H1 (cell line): ENCODE data around the gene ZBTB40. TPM values are rescaled to one million over a fixed set of nuclear protein-coding genes. Genes with fewer than 3 reads are reported as not detected.

Experiments
- CTCF ChIA-PET: fragments of 300-600 bp; sonication (Branson Sonifier 250); formaldehyde crosslinking; loops from one replicate; lab custom pipeline; 2021; ENCODE audit not compliant: partially characterized antibody; lab: Charles Lee
- POLR2A ChIA-PET: fragments of 300-600 bp; sonication (Branson Sonifier 250); formaldehyde crosslinking; loops from one replicate; lab custom pipeline; 2021; ENCODE audit warnings: inconsistent platforms; ENCODE audit not compliant: partially characterized antibody; lab: Charles Lee
- DNase-seq, 2 experiments: peaks; one replicate each; pipeline versions ENCODE4 v3.0.0 to v3.0.0-alpha.2; 2010 to 2022; ENCODE audit warnings: low spot score in 2 of 2, low read depth in 1 of 2, mixed read lengths in 1 of 2
- FAIRE-seq: peaks from 2 replicates; lab custom pipeline; 2011; peaks lifted over from hg19 to GRCh38; lab: Jason Lieb, UNC
- H2AFZ ChIP-seq: 2 replicates; pipeline ENCODE4 v1.8.1; 2012; ENCODE audit warnings: low read length, inconsistent platforms
- H2AK5ac ChIP-seq: 2 replicates; pipeline ENCODE4 v1.6.1; 2013; ENCODE audit warnings: low read depth, low read length
- H2BK120ac ChIP-seq: replicated peaks from 2 replicates; pipeline ENCODE3; 2013; ENCODE audit warnings: low read depth, low read length, inconsistent platforms
- H2BK12ac ChIP-seq: 2 replicates; pipeline ENCODE4 v1.6.1; 2013; ENCODE audit warnings: low read depth, low read length
- H2BK15ac ChIP-seq: 2 replicates; pipeline ENCODE4 v1.6.1; 2013; ENCODE audit warnings: low read length
- H2BK20ac ChIP-seq: 2 replicates; pipeline ENCODE4 v1.6.1; 2013; ENCODE audit warnings: low read length
- H2BK5ac ChIP-seq: 2 replicates; pipeline ENCODE4 v1.6.1; 2013; ENCODE audit warnings: low read depth, low read length
- H3K14ac ChIP-seq: 2 replicates; pipeline ENCODE4 v1.6.1; 2013; ENCODE audit warnings: inconsistent platforms; ENCODE audit not compliant: insufficient read length
- H3K18ac ChIP-seq: 2 replicates; pipeline ENCODE4 v1.6.1; 2013; ENCODE audit warnings: low read length; ENCODE audit errors: extremely low read depth
- H3K23ac ChIP-seq: 2 replicates; pipeline ENCODE4 v1.6.1; 2013; ENCODE audit warnings: inconsistent platforms; ENCODE audit not compliant: insufficient read length
- H3K23me2 ChIP-seq: 2 replicates; pipeline ENCODE4 v1.6.1; 2013; ENCODE audit warnings: low read depth, low read length
- H3K27ac ChIP-seq: 2 replicates; pipeline ENCODE4 v1.6.1; 2011; ENCODE audit warnings: low read depth, low read length, inconsistent platforms
- H3K27me3 ChIP-seq, 4 experiments: replicated peaks in 1 of 4; 1 replicate in 1 of 4; 2 replicates in 3 of 4; pipeline versions ENCODE4 v1.6.1 to v1.8.1; 2011 to 2013; ENCODE audit warnings: low read length in 3 of 4, mild to moderate bottlenecking in 3 of 4, inconsistent platforms in 2 of 4, mixed read lengths in 2 of 4, moderate library complexity in 1 of 4; ENCODE audit not compliant: control insufficient read depth in 3 of 4, insufficient read depth in 3 of 4; ENCODE audit errors: extremely low read depth in 1 of 4
- H3K36me3 ChIP-seq, 4 experiments: 2 replicates each; pipeline versions ENCODE4 v1.6.1 to v1.8.1; 2011 to 2013; ENCODE audit warnings: mild to moderate bottlenecking in 4 of 4, low read length in 3 of 4, moderate library complexity in 2 of 4, control low read depth in 1 of 4, inconsistent platforms in 1 of 4; ENCODE audit not compliant: insufficient read depth in 4 of 4, control insufficient read depth in 2 of 4
- H3K4ac ChIP-seq: replicated peaks from 2 replicates; pipeline ENCODE3; 2013; ENCODE audit warnings: low read length, low read depth, mixed read lengths, inconsistent platforms; ENCODE audit not compliant: insufficient read length
- H3K4me1 ChIP-seq, 4 experiments: replicated peaks in 1 of 4; 1 replicate in 1 of 4; 2 replicates in 3 of 4; pipeline versions ENCODE4 v1.6.1 to v1.8.1; 2011 to 2013; ENCODE audit warnings: low read length in 3 of 4, inconsistent platforms in 2 of 4, mixed read lengths in 1 of 4; ENCODE audit not compliant: insufficient read depth in 4 of 4, control insufficient read depth in 3 of 4
- H3K4me2 ChIP-seq, 2 experiments: 2 replicates each; pipeline versions ENCODE4 v1.6.1 to v1.8.1; 2011 to 2013; ENCODE audit warnings: low read depth in 2 of 2, low read length in 2 of 2, control low read depth in 1 of 2, inconsistent platforms in 1 of 2, mild to moderate bottlenecking in 1 of 2; ENCODE audit not compliant: insufficient read depth in 1 of 2
- H3K4me3 ChIP-seq, 4 experiments: fragments of 200-600, 300-600 bp in 1 of 4; sonication (generic), shearing (Covaris generic), sonication (Bioruptor Twin) in 1 of 4; 2 replicates each; pipeline versions ENCODE4 v1.5.1 to v1.8.1; 2011 to 2016; ENCODE audit warnings: low read length in 4 of 4, low read depth in 3 of 4, control low read depth in 2 of 4, inconsistent platforms in 2 of 4, mild to moderate bottlenecking in 2 of 4, mixed read lengths in 1 of 4, moderate library complexity in 1 of 4; ENCODE audit not compliant: insufficient read depth in 2 of 4; ENCODE audit errors: extremely low read depth in 1 of 4
- H3K56ac ChIP-seq: replicated peaks from 2 replicates; pipeline ENCODE3; 2013; ENCODE audit warnings: low read depth, mild to moderate bottlenecking, mixed read lengths, low read length, inconsistent platforms; ENCODE audit not compliant: insufficient read length
- H3K79me1 ChIP-seq: 2 replicates; pipeline ENCODE4 v1.6.1; 2013; ENCODE audit warnings: low read depth, low read length, control low read depth
- H3K79me2 ChIP-seq, 2 experiments: 2 replicates each; pipeline versions ENCODE4 v1.6.1 to v1.8.1; 2012 to 2013; ENCODE audit warnings: low read length in 2 of 2, mild to moderate bottlenecking in 2 of 2, inconsistent platforms in 1 of 2; ENCODE audit not compliant: insufficient read depth in 2 of 2, control insufficient read depth in 1 of 2
- H3K9ac ChIP-seq, 4 experiments: replicated peaks in 1 of 4; 1 replicate in 1 of 4; 2 replicates in 3 of 4; pipeline versions ENCODE4 v1.6.1 to v1.8.1; 2011 to 2013; ENCODE audit warnings: low read depth in 3 of 4, low read length in 3 of 4, control low read depth in 2 of 4, mild to moderate bottlenecking in 2 of 4, moderate library complexity in 2 of 4, inconsistent platforms in 1 of 4; ENCODE audit errors: extremely low read depth in 1 of 4
- H3K9me3 ChIP-seq, 2 experiments: 2 replicates each; pipeline versions ENCODE4 v1.6.1 to v1.8.1; 2012 to 2013; ENCODE audit warnings: mild to moderate bottlenecking in 2 of 2, moderate library complexity in 2 of 2, control low read depth in 1 of 2, inconsistent platforms in 1 of 2, low read depth in 1 of 2, low read length in 1 of 2, mixed read lengths in 1 of 2; ENCODE audit not compliant: insufficient read depth in 2 of 2
- H4K20me1 ChIP-seq, 2 experiments: replicated peaks in 1 of 2; 2 replicates each; pipeline versions ENCODE3 to v1.8.1; 2011 to 2013; ENCODE audit warnings: inconsistent platforms in 2 of 2, low read length in 2 of 2, mild to moderate bottlenecking in 1 of 2; ENCODE audit not compliant: insufficient read depth in 2 of 2, control insufficient read depth in 1 of 2
- H4K5ac ChIP-seq: 2 replicates; pipeline ENCODE4 v1.6.1; 2013; ENCODE audit warnings: low read length, low read depth, mixed read lengths, inconsistent platforms; ENCODE audit not compliant: insufficient read length
- H4K8ac ChIP-seq: 2 replicates; pipeline ENCODE4 v1.8.0; 2013; ENCODE audit warnings: mild to moderate bottlenecking, moderate library complexity, low read length, inconsistent platforms; ENCODE audit not compliant: insufficient read depth; ENCODE audit errors: extremely low read depth
- H4K91ac ChIP-seq: replicated peaks from 2 replicates; pipeline ENCODE3; 2013; ENCODE audit warnings: low read length, mixed read lengths, inconsistent platforms; ENCODE audit not compliant: insufficient read length
- EGR1 ChIP-seq: IDR thresholded peaks from 2 replicates; pipeline ENCODE4 v1.6.1; 2011; ENCODE audit warnings: low read depth, low read length, borderline replicate concordance
- POLR2AphosphoS5 ChIP-seq: IDR thresholded peaks from 2 replicates; pipeline ENCODE4 v1.6.1; 2011; ENCODE audit warnings: low read depth, low read length
- WGBS, 2 experiments: shearing (Covaris generic) in 1 of 2; methylation state at CpG; one replicate each; pipeline versions ENCODE4 v1.1.6 to v1.1.7; 2013 to 2015; ENCODE audit warnings: low lambda C conversion rate in 2 of 2, mixed read lengths in 2 of 2, inconsistent platforms in 1 of 2, low coverage in 1 of 2, missing lambda C conversion rate in 1 of 2; ENCODE audit not compliant: insufficient replicate concordance in 2 of 2, insufficient coverage in 1 of 2, insufficient read length in 1 of 2; ENCODE audit errors: extremely low coverage in 1 of 2, missing lambda C conversion rate in 1 of 2; 5-methylcytosine and 5-hydroxymethylcytosine counted together
- polyA plus RNA-seq, 7 experiments: library from polyadenylated mRNA; depleted of rRNA in 3 of 7; stranded (reverse) in 5 of 7; unstranded in 2 of 7; fragments of >200 nt in 5 of 7; fragments of 200-250 nt in 2 of 7; gene quantifications; 1 replicate in 5 of 7; 2 replicates in 1 of 7; 4 replicates in 1 of 7; pipeline versions ENCODE4 v1.2.1 to v1.2.3, GENCODE V29; 2011 to 2013; ENCODE audit warnings: missing spikeins in 2 of 7, mixed read lengths in 2 of 7
- total RNA-seq: library from RNA; stranded (reverse); fragmentation: NEBNext Ultra II Directional; extraction: Animal tissue kit (Norgen Biotek cat#: 25700); gene quantifications from 2 replicates; pipeline ENCODE4 v1.2.1, GENCODE V29; 2021

Gene ZBTB40
- total and polyA plus RNA-seq, 2 of the 8 experiments (the other 6 are each of a cell fraction or from before 2014, with no cell fraction given): 3.1 to 19.3 TPM

GRCh38 chr1:22450351-22451021, 1.2 kb upstream of the ZBTB40 start:
- H2AFZ ChIP-seq: peak overlapping the region; percentile 14; the same call in 1 of the 2 replicates
- no peaks in the 10 kb centered on the region; a peak in 1 of 4 replicates for H3K9me3 ChIP-seq
- no peaks in the 10 kb centered on the region for H3K36me3 ChIP-seq
- WGBS, 2 experiments: 85% methylated on average over 12 of the region's 12 CpGs; no CpG with 5 or more reads in 1 of the 2 experiments
- H4K91ac ChIP-seq: no peak overlapping the region
- H3K4ac ChIP-seq: peak overlapping the region; percentile 14
- H2BK5ac ChIP-seq: peak overlapping the region; percentile 90
- 0 out of 2 replicates have a peak overlapping the region, but pooled peaks have one; percentile 45 for H2BK12ac ChIP-seq
- ChIA-PET POLR2A (interaction anchor here (0.6 kb wide), 1 partner anchor 148 kb away, joined by 4 read pairs; no protein-coding TSS in a partner anchor), CTCF (interaction anchor here (0.6 to 1.8 kb wide), 3 partner anchors 34 to 106 kb away, joined by 3 to 6 read pairs (median 3); no protein-coding TSS in a partner anchor)
- no peak for FAIRE-seq
- no peak overlapping the region for H3K56ac ChIP-seq
- H3K14ac ChIP-seq: no peak overlapping the region
- no peak for DNase-seq
- no peak overlapping the region for H3K4me3 ChIP-seq
- H2BK120ac ChIP-seq: no peak overlapping the region
- peaks cover 7% of the 10 kb centered on the region for H3K23me2 ChIP-seq
- TF ChIP-seq EGR1 (no peak), POLR2AphosphoS5 (no peak)
- no peak overlapping the region for H4K8ac ChIP-seq
- H3K79me1 ChIP-seq: no peaks in the 10 kb centered on the region; the same call in 1 of the 2 replicates
- H4K5ac ChIP-seq: no peak overlapping the region
- peaks cover 0 to 2% of the 10 kb centered on the region in 2 experiments for H4K20me1 ChIP-seq
- H2BK15ac ChIP-seq: peak overlapping the region; percentile 33; the same call in 1 of the 2 replicates
- H2AK5ac ChIP-seq: peak overlapping the region; percentile 20; the same call in 1 of the 2 replicates
- peaks cover 0 to 25% of the 10 kb centered on the region in 2 experiments; a peak in 2 of 4 replicates for H3K79me2 ChIP-seq
- H2BK20ac ChIP-seq: no peak overlapping the region
- no peak overlapping the region for H3K18ac ChIP-seq
- H3K4me1 ChIP-seq: peaks cover 0 to 15% (median 4%) of the 10 kb centered on the region in 4 experiments; a peak in 6 of 7 replicates
- H3K23ac ChIP-seq: no peak overlapping the region
- no peak overlapping the region; a peak in 1 of 7 replicates for H3K9ac ChIP-seq
- H3K4me2 ChIP-seq: peak overlapping the region in 1 of 2 experiments; percentile 98; a peak in 1 of 4 replicates
- 0 out of 2 replicates have a peak overlapping the region, but pooled peaks have one; percentile 5 for H3K27ac ChIP-seq
- H3K27me3 ChIP-seq: no peaks in the 10 kb centered on the region
